Activated effector memory CD4-positive, alpha-beta T cell treated with Interleukin-2 at 50 U/mL for 16 hours (primary cell): ENCODE data around the gene STEAP1B.
"Not testable (repeated sequence)": the region's sequence is repeated elsewhere in the genome, so short reads cannot be mapped to it uniquely, and the experiment has no call there.

Experiments used
- DNase-seq: peaks from one replicate; pipeline ENCODE4 v3.0.0-alpha.2; 2020

Gene STEAP1B

DNA sequence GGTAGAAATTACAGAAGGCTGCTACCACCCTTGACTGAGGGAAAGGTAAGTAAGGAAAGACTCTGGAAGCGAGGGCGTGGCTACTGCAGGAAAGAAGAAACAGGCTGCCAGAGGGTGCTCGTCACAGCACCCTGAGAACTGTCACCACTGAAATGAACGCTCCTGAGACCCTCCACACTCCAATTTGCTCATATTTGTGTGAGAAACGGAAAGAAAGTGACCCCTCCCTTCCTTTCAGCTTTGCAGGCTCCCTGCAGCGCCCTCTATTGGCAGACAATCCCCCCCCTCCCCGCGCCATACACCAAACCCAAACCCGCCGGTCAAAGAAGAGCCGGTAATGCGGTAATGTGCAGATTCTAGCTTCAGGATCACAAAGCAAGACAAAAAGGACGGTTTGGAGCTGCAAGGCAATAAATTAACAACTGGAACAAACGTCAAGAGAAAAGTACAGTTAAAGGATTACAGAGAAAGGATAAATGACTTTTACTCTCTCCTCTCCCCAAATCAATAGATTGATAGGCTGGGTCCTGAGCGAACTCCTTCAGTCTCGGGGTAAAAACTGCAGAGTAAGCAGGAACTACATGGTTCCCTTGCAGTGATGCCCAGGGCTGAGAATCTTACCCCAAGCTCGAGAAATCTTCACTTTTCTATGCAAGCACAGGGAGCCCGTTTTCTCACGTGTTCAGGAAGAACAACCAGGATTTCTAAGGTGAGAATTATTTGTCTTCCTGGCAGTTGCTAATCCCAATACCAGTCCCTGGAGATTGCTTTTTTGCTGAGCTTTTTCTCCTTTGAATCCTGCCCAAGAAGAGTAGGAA, 47.6 kb downstream of the STEAP1B start:
- DNase-seq: no peak

GRCh38 chr7:22450013-22450412, 50.0 kb downstream of the STEAP1B start:
- not testable (repeated sequence) for DNase-seq

GRCh38 chr7:22447762-22448161, 52.2 kb downstream of the STEAP1B start:
- no peak for DNase-seq

DNA sequence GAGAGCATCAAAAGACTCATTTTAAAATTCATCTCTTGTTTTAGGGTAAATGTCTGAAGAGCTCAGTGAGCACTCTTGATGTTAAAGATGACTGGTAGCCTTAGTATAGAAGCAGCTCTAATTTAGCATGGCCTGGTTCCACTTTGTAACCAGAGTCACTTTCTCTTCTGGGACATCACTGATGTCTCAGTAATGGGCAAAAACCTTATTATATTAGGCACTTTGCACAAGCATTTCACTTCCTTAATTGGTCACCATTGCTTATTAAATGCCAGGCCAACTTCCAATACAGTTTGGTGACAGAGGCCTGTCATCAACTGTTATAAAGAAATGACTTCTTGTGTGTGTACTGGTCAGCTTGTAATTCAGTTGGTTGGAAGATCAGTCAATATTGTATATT, 53.0 kb downstream of the STEAP1B start:
- DNase-seq: no peak

GRCh38 chr7:22445853-22446252, 54.1 kb downstream of the STEAP1B start:
- DNase-seq: no peak

GRCh38 chr7:22445140-22445743, 54.7 kb downstream of the STEAP1B start:
- DNase-seq: no peak

DNA sequence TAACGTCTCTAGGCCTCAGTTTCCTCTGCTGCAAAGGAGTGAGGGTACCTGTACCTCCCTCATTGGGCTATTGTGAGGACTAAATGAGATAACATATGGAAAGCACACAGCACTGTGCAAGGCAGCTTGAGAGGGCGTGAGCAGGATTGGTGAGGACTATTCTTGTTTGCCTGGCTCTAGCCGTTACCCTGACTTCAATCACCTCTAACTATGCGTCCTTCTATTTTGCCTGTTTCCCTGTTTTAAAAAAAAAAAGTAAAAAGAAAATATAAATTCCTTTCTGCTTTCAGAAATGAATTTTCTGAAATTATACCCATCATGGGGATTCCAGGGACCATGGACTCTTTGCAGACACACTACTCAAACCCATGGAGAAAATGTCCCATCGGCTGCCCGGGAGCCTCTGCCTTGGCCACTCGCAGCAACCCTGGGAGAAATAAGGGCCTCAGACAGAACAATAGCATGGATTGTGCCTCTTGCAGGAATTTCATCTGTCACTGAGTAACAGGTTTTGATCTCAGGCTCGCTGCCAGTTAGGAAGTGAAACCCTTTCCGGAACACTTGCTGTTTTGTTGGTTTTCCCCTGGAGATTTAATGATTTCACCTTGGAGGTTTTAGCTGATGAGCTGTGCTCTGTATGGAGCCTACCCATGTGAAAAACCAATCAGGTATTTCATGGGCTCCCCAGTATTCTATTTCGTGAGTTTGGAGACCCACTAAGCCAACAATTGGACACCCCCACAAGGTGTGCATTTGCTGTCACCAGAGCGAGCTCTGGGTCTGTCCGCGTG, 55.6 kb downstream of the STEAP1B start:
- no peak for DNase-seq

- no peak for DNase-seq
Observed at GRCh38 chr7:22443370-22444180, 56.4 kb downstream of the STEAP1B start.

DNA sequence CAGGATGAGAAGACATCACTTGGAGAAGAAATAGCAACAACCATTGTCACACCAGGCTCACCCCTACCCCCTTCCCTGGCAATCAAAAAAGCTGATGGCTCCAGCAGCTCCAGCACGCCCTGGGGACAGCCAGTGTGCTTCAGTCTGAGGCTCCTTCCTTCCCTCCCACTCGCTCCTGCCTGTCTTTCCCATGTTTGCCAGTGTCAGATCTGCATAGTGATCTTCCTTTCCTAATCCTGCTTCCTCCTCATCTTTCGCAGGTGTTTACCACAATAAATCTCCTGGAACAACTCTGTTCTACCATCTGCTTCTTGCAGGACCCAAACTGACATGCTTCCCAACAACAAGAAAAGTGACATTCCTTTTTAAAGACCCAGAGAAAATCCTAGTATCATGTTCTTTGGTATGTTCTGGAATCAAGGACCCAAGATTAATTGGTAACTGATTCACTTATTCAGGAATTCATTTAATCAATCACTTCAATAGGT, 57.1 kb downstream of the STEAP1B start:
- DNase-seq: no peak

DNA sequence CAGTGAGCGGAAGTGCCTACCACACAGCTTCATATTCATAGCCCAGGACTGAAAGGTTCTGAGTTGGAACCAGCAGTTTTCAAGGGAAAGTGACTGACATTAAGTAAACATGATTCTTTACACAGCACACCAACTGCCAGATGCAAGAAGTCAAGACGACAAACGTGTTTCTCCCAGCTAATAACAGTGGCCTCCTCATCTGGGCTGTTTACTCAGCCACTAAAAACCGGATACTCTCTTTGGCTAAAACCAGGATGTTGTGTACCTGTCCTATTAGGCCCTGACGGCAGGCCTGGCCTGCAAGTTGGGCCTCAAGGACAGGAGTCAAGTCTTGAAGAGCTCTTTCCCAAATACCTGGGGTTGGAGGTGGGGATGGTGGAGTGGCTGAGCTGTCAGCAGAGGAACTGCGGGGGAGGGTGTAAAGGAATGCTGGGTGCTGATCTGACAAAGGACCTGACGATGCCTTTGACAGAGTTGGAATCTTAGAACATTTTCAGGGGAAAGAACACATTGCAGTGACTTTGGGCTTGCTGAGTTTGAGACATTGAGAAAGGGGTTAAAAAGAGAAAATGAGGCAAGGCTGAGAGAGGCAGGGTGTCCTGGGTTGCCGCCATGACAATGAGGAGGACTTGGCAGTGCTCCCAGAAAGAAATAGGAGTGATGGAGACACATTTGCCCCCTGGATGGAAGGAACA, 57.7 kb downstream of the STEAP1B start:
- no peak for DNase-seq

GRCh38 chr7:22441157-22441556, 58.8 kb downstream of the STEAP1B start:
- DNase-seq: no peak

- no peak for DNase-seq
Observed at GRCh38 chr7:22438994-22439393, 61.0 kb downstream of the STEAP1B start.

GRCh38 chr7:22436552-22436951, 63.4 kb downstream of the STEAP1B start:
- DNase-seq: not testable (repeated sequence)

GRCh38 chr7:22435720-22436119, 64.3 kb downstream of the STEAP1B start:
- no peak for DNase-seq

GRCh38 chr7:22435105-22435504, 64.9 kb downstream of the STEAP1B start:
- DNase-seq: no peak

- no peak for DNase-seq
Observed at GRCh38 chr7:22433710-22434460, 66.1 kb downstream of the STEAP1B start.

DNA sequence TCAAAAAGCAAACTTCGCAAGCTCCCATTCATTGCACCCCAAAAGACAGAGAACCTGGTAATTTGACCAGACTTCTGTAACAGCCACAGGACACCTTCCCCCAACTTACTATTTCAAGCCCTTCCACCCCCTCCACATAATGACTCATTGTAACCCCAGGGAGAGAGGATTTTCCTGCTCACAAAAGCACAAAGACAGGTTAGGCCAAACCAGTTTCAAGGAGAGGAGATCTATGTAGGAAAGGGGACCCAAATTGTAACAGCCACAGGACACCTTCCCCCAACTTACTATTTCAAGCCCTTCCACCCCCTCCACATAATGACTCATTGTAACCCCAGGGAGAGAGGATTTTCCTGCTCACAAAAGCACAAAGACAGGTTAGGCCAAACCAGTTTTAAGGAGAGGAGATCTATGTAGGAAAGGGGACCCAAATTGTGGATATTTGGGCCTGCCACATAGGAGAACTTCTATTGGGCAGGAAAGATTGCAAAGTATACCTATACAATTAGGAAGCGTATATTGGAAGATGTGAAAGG, 66.8 kb downstream of the STEAP1B start:
- DNase-seq: not testable (repeated sequence)

GRCh38 chr7:22432203-22432718, 67.7 kb downstream of the STEAP1B start:
- DNase-seq: no peak

- no peak for DNase-seq
Observed at GRCh38 chr7:22430457-22430856, 69.5 kb downstream of the STEAP1B start.

- no peak for DNase-seq
Observed at GRCh38 chr7:22429386-22429785, 70.6 kb downstream of the STEAP1B start.

DNA sequence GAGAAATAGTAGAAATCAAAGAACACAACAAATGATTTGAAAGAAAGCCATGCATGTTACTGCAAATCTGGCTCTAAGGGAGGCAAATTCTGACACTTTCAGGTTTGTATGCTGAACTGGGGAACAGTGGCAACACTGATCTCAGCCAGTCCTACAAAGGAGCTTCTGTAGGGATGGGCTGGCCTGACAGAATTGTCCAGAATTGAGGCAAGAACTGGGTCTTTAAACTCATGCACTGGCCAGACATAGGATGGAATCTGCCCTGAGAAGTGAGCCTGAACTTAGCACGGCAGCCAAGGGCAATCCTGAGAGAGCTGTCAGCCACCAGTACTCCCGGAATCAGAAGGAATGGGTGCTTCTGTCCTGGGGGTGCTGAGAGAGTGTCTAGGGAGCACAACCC, 72.1 kb downstream of the STEAP1B start:
- no peak for DNase-seq
